Measurements from ENCODE around the gene TFF1.
A peak's percentile ranks its signal among the peaks of the same experiment; 100 is the strongest.

The TFF1 gene

DNA sequence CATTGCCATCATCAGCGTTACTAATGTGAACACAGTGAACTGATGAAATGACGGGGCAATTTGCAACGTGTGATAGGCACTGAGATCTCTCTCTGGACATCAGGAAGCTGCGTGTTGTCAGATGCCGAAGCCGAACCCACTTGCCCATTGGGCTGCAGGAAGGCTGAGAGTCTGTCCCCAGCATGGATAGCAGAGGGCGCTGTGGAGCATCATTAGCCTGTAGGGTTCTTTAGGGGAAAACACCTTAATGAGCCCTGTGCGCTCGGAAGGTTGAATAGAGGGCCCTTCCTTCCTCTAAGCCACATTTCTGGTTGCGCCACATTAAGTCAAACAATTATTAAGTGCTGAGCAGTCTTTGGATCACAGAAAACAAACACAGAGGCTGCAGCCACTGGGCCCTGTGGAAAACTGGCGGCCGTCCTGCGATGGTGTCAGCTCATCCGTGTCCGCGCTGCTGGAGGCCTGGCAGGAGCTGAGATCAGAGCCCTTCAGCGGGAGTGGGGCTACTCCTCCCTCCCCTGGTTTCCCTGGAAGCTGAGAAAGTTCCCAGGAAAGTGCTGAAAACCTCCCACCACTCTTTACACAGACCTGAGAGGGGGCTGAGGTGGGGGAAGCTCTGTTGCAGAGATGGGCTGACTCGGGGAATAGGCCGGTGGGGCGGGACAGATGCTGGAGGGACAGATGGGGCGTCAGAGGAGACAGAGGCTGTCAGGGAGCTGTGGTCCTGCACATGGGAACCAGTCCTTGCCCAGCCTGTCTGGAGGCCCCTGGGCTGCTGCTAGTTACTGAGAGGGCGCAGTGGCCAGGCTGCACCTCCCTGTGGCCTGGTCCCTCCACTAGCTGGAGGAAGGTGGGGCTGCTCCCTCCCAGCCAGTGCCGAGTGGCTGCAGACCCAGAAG lies 28.3 kb downstream of the TFF1 start:
- TF ChIP-seq, protein P1, sequence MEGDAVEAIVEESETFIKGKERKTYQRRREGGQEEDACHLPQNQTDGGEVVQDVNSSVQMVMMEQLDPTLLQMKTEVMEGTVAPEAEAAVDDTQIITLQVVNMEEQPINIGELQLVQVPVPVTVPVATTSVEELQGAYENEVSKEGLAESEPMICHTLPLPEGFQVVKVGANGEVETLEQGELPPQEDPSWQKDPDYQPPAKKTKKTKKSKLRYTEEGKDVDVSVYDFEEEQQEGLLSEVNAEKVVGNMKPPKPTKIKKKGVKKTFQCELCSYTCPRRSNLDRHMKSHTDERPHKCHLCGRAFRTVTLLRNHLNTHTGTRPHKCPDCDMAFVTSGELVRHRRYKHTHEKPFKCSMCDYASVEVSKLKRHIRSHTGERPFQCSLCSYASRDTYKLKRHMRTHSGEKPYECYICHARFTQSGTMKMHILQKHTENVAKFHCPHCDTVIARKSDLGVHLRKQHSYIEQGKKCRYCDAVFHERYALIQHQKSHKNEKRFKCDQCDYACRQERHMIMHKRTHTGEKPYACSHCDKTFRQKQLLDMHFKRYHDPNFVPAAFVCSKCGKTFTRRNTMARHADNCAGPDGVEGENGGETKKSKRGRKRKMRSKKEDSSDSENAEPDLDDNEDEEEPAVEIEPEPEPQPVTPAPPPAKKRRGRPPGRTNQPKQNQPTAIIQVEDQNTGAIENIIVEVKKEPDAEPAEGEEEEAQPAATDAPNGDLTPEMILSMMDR (IDR thresholded peaks at IDR 0.05; ENCODE audit: low read depth, low read length): peak; percentile 13; the same call in 1 of the 2 replicates
- H3K4me3 ChIP-seq (ENCODE audit: low read depth, low read length): no peak overlapping the region

DNA sequence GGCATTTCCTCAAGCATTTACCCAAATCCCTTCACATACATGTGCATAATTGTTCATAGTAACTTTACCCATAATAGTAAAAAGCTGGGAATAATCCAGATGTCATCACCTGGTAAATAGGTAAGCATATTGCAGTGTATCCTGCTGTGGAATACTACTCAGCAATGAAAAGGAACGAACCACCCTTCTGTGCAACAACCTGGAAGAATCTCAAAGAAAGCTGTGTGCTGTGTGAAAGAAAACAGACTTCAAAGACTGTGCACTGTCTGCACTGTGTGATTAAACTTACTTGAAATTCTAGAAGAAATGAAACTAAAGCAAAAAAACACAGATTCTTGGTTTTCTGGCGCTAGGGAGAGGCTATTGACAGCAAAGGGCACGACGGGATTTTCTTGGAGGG lies 29.1 kb downstream of the TFF1 start:
- TF ChIP-seq, protein P1 (IDR thresholded peaks at IDR 0.05; ENCODE audit: low read depth, low read length): no peak
- no peak overlapping the region for H3K4me3 ChIP-seq (ENCODE audit: low read depth, low read length)

DNA sequence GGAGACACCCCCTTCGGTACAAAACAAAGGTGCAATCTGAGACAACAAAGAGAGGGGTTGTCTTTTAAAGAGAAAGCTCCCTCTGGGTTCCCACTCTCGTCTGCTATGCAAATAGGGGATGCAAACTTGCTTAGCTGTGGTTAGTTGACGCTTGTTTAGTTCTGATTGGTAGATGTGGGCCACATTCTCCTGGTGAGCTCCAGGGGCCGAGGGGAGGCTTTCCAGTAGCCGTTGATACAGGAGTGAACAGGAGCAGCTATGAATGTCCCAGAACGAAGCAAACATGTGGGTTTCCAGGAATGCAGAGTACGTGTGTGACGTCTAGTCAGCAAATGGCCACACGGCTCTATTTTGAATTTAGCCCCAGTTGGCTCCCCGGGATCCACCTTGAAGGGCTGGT lies 30.3 kb downstream of the TFF1 start:
- no peak overlapping the region for H3K4me3 ChIP-seq (ENCODE audit: low read depth, low read length)

DNA sequence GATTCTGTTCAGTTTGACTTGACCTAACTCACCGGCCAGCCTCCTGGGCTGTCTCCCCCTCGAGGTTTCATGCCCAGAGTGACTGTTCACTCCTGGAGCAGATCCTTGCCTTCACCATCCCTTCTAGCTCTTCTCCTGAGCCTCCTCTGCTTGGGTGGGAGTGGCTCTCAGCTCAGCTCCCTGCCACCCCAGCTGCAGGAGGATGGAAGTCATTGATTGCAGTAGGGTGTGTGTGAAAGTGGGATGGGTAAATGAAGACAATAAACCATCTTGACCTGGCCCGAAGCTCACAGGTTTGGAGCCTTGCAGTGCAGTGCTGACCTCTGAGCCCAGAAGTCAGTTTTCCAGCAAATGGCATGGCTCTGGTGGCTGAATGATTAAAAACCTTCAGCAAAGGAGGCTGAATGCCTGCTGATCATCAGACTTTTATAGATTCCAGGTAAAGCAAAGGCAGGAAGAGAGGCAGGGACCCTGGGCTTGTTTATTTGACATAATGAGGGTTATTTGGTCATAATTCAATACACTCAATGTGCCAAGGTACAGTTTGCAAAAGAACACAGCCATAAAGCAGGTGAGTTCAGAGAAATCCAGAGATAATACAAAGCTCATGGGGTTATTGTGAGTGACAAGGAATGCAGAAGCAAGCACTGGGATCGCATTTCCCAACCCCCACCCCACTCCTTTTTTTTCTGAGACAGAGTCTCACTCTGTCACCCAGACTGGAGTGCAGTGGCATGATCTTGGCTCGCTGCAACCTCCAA lies 33.6 kb downstream of the TFF1 start:
- TF ChIP-seq, protein P1 (IDR thresholded peaks at IDR 0.05; ENCODE audit: low read depth, low read length): no peak
- H3K4me3 ChIP-seq (ENCODE audit: low read depth, low read length): no peak overlapping the region

More for the DNA sequence above, 30.3 kb downstream of the TFF1 start:
- TF ChIP-seq, protein P1 (IDR thresholded peaks at IDR 0.05; ENCODE audit: low read depth, low read length): no peak

DNA sequence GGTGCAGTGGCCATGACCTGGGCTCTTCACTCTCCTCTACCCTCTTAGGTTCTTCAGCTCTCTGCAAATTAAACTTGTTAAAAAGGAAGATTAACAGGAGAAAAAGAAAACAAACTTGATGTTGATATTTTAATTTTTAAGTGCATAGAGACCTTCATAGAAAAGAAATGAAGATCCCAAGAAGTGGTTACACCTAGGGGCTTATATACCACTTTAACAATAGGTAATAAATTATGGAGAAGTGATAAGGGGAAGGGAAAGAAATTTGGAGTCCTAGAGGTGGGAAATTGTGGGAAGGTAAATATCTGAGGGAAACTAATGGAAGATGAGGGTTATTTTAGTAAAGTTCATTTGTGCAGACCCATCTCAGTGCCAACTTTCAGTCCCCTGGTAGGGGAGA lies 34.7 kb downstream of the TFF1 start:
- TF ChIP-seq, protein P1 (IDR thresholded peaks at IDR 0.05; ENCODE audit: low read depth, low read length): no peak
- no peak overlapping the region for H3K4me3 ChIP-seq (ENCODE audit: low read depth, low read length)

DNA sequence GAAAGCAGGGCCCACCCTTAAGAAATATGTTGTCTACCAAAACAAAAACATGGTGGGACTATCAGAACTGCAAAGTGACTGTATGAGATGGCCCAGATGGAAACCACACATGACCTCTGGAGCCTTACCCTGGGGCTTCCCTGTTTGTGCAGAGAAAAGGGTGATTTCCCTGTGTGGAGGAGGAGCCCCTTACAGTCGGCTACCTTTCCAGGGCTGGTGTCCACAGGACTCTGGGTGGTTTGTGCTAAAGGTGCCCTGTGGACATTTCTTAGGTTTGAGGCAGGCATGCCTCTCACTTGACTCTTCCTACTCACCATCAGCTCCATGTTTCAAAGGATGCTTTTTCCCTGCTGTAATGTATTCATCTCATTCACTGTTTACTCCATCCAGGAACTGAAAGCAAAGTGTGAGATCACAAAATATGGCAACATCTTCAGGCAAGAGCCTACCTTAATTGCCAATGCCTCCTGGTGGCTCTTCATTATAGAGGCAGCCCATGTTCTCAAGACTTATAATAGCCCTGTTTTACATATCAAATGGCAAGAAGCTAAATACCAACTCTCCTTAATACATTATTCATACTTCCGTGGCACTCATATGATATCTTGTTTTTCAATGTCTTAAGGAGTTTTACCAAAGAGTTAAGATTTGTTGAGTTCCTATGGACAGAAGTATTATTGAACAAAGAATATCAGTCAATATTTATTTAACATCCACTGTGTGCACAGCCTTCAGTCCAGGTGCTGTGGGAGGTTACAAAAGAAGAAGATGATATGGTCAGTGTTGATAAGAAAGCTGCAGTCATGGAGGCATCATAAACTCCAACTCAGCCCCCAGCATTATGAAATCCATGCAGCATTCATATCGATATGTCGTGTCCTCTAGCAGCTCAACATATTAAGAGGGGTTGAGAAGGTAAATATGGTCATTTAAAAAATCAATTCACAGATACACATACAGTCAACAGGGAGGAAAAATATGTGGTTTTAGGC lies 35.7 kb downstream of the TFF1 start:
- TF ChIP-seq, protein P1 (IDR thresholded peaks at IDR 0.05; ENCODE audit: low read depth, low read length): no peak
- no peak overlapping the region for H3K4me3 ChIP-seq (ENCODE audit: low read depth, low read length)
